Measurements from ENCODE around the gene KIRREL3. TPM values are rescaled to one million over a fixed set of nuclear protein-coding genes. Genes with fewer than 3 reads are reported as not detected.
"Not testable (repeated sequence)": the region's sequence is repeated elsewhere in the genome, so short reads cannot be mapped to it uniquely, and the experiment has no call there.

The KIRREL3 gene
- total RNA-seq, 1 donor from 2014 or later, result 0.66 TPM

GRCh38 chr11:126406368-126406767, 594.2 kb downstream of the KIRREL3 start:
- no peak for DNase-seq (ENCODE audit: low spot score)

- no peak for DNase-seq (ENCODE audit: low spot score)
Measured at GRCh38 chr11:126405906-126406305, 594.7 kb downstream of the KIRREL3 start.

GRCh38 chr11:126405374-126405773, 595.2 kb downstream of the KIRREL3 start:
- no peak for DNase-seq (ENCODE audit: low spot score)

- no peak for DNase-seq (ENCODE audit: low spot score)
Measured at GRCh38 chr11:126404367-126404766, 596.2 kb downstream of the KIRREL3 start.

- DNase-seq (ENCODE audit: low spot score), result no peak
Measured at GRCh38 chr11:126403658-126404057, 596.9 kb downstream of the KIRREL3 start.

- no peak for DNase-seq (ENCODE audit: low spot score)
Measured at GRCh38 chr11:126403022-126403581, 597.5 kb downstream of the KIRREL3 start.

GRCh38 chr11:126400479-126400878, 600.1 kb downstream of the KIRREL3 start:
- no peak for DNase-seq (ENCODE audit: low spot score)

- DNase-seq (ENCODE audit: low spot score), result no peak
Measured at GRCh38 chr11:126400019-126400418, 600.6 kb downstream of the KIRREL3 start.

- DNase-seq (ENCODE audit: low spot score), result no peak
Measured at GRCh38 chr11:126398721-126399120, 601.8 kb downstream of the KIRREL3 start.

- DNase-seq (ENCODE audit: low spot score), result no peak
Measured at GRCh38 chr11:126398296-126398695, 602.3 kb downstream of the KIRREL3 start.

GRCh38 chr11:126396965-126397364, 603.6 kb downstream of the KIRREL3 start:
- DNase-seq (ENCODE audit: low spot score), result no peak

GRCh38 chr11:126396266-126396665, 604.3 kb downstream of the KIRREL3 start:
- not testable (repeated sequence) for DNase-seq (ENCODE audit: low spot score)

- not testable (repeated sequence) for DNase-seq (ENCODE audit: low spot score)
Measured at GRCh38 chr11:126395784-126396183, 604.8 kb downstream of the KIRREL3 start.

GRCh38 chr11:126394634-126395072, 605.9 kb downstream of the KIRREL3 start:
- not testable (repeated sequence) for DNase-seq (ENCODE audit: low spot score)

GRCh38 chr11:126394036-126394435, 606.5 kb downstream of the KIRREL3 start:
- no peak for DNase-seq (ENCODE audit: low spot score)

GRCh38 chr11:126393143-126393542, 607.4 kb downstream of the KIRREL3 start:
- no peak for DNase-seq (ENCODE audit: low spot score)

GRCh38 chr11:126392633-126393013, 607.9 kb downstream of the KIRREL3 start:
- DNase-seq (ENCODE audit: low spot score), result no peak

GRCh38 chr11:126391970-126392632, 608.5 kb downstream of the KIRREL3 start:
- no peak for DNase-seq (ENCODE audit: low spot score)

- DNase-seq (ENCODE audit: low spot score), result no peak
Measured at GRCh38 chr11:126391286-126391954, 609.1 kb downstream of the KIRREL3 start.

- DNase-seq (ENCODE audit: low spot score), result no peak
Measured at GRCh38 chr11:126390272-126390867, 610.2 kb downstream of the KIRREL3 start.

- DNase-seq (ENCODE audit: low spot score), result no peak
Measured at GRCh38 chr11:126387857-126388256, 612.7 kb downstream of the KIRREL3 start.

GRCh38 chr11:126386729-126387071, 613.9 kb downstream of the KIRREL3 start:
- not testable (repeated sequence) for DNase-seq (ENCODE audit: low spot score)
